HK-2 (cell line): ENCODE data around the gene FBXW8.

Source experiments
- DNase-seq: peaks from one replicate; pipeline ENCODE4 v3.0.0-alpha.2; 2018; ENCODE audit not compliant: unreplicated experiment

FBXW8 gene

GRCh38 chr12:116924558-116925453 is 14.1 kb downstream of the FBXW8 start:
- DNase-seq: peak; percentile 58

GRCh38 chr12:116926283-116927243 is 15.8 kb downstream of the FBXW8 start:
- DNase-seq: no peak

- no peak for DNase-seq
Measured at GRCh38 chr12:116927244-116927940, 16.6 kb downstream of the FBXW8 start.

GRCh38 chr12:116928504-116928903 is 17.8 kb downstream of the FBXW8 start:
- no peak for DNase-seq

GRCh38 chr12:116929885-116930284 is 19.1 kb downstream of the FBXW8 start:
- no peak for DNase-seq

GRCh38 chr12:116931665-116932064 is 20.9 kb downstream of the FBXW8 start:
- DNase-seq: no peak

- no peak for DNase-seq
Measured at GRCh38 chr12:116933091-116933490, 22.3 kb downstream of the FBXW8 start.

- DNase-seq: no peak
Measured at GRCh38 chr12:116933512-116934246, 22.9 kb downstream of the FBXW8 start.

GRCh38 chr12:116934908-116935705 is 24.4 kb downstream of the FBXW8 start:
- no peak for DNase-seq

GRCh38 chr12:116937640-116938039 is 26.9 kb downstream of the FBXW8 start:
- DNase-seq: no peak

- DNase-seq: no peak
Measured at GRCh38 chr12:116939734-116940133, 29.0 kb downstream of the FBXW8 start.

- DNase-seq: no peak
Measured at GRCh38 chr12:116941188-116941587, 30.4 kb downstream of the FBXW8 start.

- DNase-seq: no peak
Measured at GRCh38 chr12:116943419-116944372, 32.9 kb downstream of the FBXW8 start.

GRCh38 chr12:116945886-116946550 is 35.3 kb downstream of the FBXW8 start:
- no peak for DNase-seq

- no peak for DNase-seq
Measured at GRCh38 chr12:116948298-116948697, 37.5 kb downstream of the FBXW8 start.

GRCh38 chr12:116950628-116951325 is 40.0 kb downstream of the FBXW8 start:
- no peak for DNase-seq

GRCh38 chr12:116954710-116955381 is 44.1 kb downstream of the FBXW8 start:
- DNase-seq: no peak
